Neural progenitor cell (in vitro differentiated cells): Measurements from ENCODE around the gene SPATA31D3. TPM values are rescaled to one million over a fixed set of nuclear protein-coding genes. Genes with fewer than 3 reads are reported as not detected.

Experiments used
- DNase-seq: peaks from one replicate; pipeline ENCODE4 v3.0.0-alpha.2; 2016; ENCODE audit warnings: low spot score
- H2AFZ ChIP-seq: fragments of 200-600 bp; sonication (generic); replicated peaks from 2 replicates; pipeline ENCODE4 v1.6.1; 2016; ENCODE audit warnings: antibody characterized with exemption
- H3F3A ChIP-seq: fragments of 200-600 bp; sonication (generic); 2 replicates; pipeline ENCODE4 v1.6.1; 2016; ENCODE audit warnings: antibody characterized with exemption, low read depth
- H3K27ac ChIP-seq: fragments of 200-600 bp; sonication (generic); 2 replicates; pipeline ENCODE4 v1.5.1; 2016; ENCODE audit warnings: mild to moderate bottlenecking
- H3K27me3 ChIP-seq: fragments of 200-600 bp; sonication (generic); 2 replicates; pipeline ENCODE4 v1.6.1; 2016; ENCODE audit warnings: mild to moderate bottlenecking, moderate library complexity
- H3K36me3 ChIP-seq: fragments of 200-600 bp; sonication (generic); 2 replicates; pipeline ENCODE4 v1.5.1; 2016
- H3K4me1 ChIP-seq: fragments of 200-600 bp; sonication (generic); 2 replicates; pipeline ENCODE4 v1.6.1; 2016; ENCODE audit warnings: mixed run types
- H3K4me2 ChIP-seq: fragments of 200-600 bp; sonication (generic); 2 replicates; pipeline ENCODE4 v1.6.1; 2016
- H3K4me3 ChIP-seq: fragments of 200-600 bp; sonication (generic); 2 replicates; pipeline ENCODE4 v1.5.1; 2016
- H3K79me2 ChIP-seq: fragments of 200-600 bp; sonication (generic); 2 replicates; pipeline ENCODE4 v1.6.1; 2016; ENCODE audit warnings: low read depth
- H3K9ac ChIP-seq: fragments of 200-600 bp; sonication (generic); 2 replicates; pipeline ENCODE4 v1.6.1; 2016
- H3K9me3 ChIP-seq: fragments of 200-600 bp; sonication (generic); 2 replicates; pipeline ENCODE4 v1.5.1; 2016; ENCODE audit warnings: low read depth
- H4K20me1 ChIP-seq: fragments of 200-600 bp; sonication (generic); 2 replicates; pipeline ENCODE4 v1.6.1; 2016; ENCODE audit warnings: low read depth
- H3K27ac Mint-ChIP-seq: 3 replicates; pipeline ENCODE4 v1.8.0; 2021; ENCODE audit warnings: mixed read lengths
- H3K27me3 Mint-ChIP-seq: 2 replicates; pipeline ENCODE4 v1.8.0; 2022; ENCODE audit warnings: low read depth, mild to moderate bottlenecking, inconsistent platforms, moderate library complexity, mixed read lengths; ENCODE audit not compliant: insufficient read depth
- H3K36me3 Mint-ChIP-seq: 3 replicates; pipeline ENCODE4 v1.8.0; 2021; ENCODE audit warnings: mixed read lengths
- H3K4me1 Mint-ChIP-seq: 3 replicates; pipeline ENCODE4 v1.8.0; 2021; ENCODE audit warnings: mixed read lengths
- H3K4me3 Mint-ChIP-seq: 3 replicates; pipeline ENCODE4 v1.8.0; 2021; ENCODE audit warnings: mild to moderate bottlenecking, moderate library complexity, mixed read lengths
- H3K9me3 Mint-ChIP-seq: 3 replicates; pipeline ENCODE4 v1.8.0; 2020; ENCODE audit warnings: mixed read lengths
- EZH2 ChIP-seq: fragments of 200-600 bp; sonication (generic); IDR thresholded peaks from 2 replicates; pipeline ENCODE4 v1.6.1; 2017; ENCODE audit warnings: antibody characterized with exemption, mild to moderate bottlenecking, moderate library complexity
- EZH2phosphoT487 ChIP-seq: fragments of 200-600 bp; sonication (generic); IDR thresholded peaks from 2 replicates; pipeline ENCODE4 v1.6.1; 2017; ENCODE audit warnings: antibody characterized with exemption
- total RNA-seq: library from RNA; depleted of rRNA; stranded (reverse); fragments of >200 nt; gene quantifications from 2 replicates; pipeline ENCODE4 v1.2.3, GENCODE V29; 2015; ENCODE audit warnings: low replicate concordance
- TF ChIP-seq, protein P1 (sequence below): fragments of 200-600 bp; sonication (generic); IDR thresholded peaks from 2 replicates; pipeline ENCODE4 v1.5.1; 2017; ENCODE audit warnings: antibody characterized with exemption, mild to moderate bottlenecking

SPATA31D3 gene
- total RNA-seq, 1 donor from 2014 or later = not detected

DNA sequence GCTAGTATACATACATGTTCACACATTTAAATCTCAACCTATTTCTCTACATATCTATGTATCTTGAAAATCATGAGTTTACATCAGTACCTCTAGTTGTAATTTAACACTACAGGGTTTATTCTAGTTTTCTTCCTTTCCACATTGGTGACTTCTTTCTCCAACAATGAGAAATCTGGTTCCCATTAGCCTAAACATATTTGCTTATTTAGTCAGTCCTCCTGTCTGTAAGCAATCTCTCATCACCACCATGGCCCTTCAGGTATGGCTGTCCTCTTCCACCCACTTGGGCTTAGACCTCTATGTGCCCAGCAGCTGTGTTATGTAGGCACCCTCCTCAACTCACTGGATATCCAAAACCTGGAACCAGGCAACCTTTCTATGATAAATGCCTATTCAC, 37.3 kb downstream of the SPATA31D3 start:
- TF ChIP-seq, protein P1, sequence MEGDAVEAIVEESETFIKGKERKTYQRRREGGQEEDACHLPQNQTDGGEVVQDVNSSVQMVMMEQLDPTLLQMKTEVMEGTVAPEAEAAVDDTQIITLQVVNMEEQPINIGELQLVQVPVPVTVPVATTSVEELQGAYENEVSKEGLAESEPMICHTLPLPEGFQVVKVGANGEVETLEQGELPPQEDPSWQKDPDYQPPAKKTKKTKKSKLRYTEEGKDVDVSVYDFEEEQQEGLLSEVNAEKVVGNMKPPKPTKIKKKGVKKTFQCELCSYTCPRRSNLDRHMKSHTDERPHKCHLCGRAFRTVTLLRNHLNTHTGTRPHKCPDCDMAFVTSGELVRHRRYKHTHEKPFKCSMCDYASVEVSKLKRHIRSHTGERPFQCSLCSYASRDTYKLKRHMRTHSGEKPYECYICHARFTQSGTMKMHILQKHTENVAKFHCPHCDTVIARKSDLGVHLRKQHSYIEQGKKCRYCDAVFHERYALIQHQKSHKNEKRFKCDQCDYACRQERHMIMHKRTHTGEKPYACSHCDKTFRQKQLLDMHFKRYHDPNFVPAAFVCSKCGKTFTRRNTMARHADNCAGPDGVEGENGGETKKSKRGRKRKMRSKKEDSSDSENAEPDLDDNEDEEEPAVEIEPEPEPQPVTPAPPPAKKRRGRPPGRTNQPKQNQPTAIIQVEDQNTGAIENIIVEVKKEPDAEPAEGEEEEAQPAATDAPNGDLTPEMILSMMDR = no peak
- no peak for TF ChIP-seq EZH2phosphoT487
- TF ChIP-seq EZH2 = no peak
- no peak overlapping the region for H3K4me2 ChIP-seq
- no peak overlapping the region for H3K27ac ChIP-seq
- no peak overlapping the region for H2AFZ ChIP-seq
- no peaks in the 10 kb centered on the region for H3K27me3 ChIP-seq
- no peaks in the 10 kb centered on the region for H3K9me3 ChIP-seq
- no peak overlapping the region for H3K4me3 Mint-ChIP-seq
- no peak for DNase-seq
- peaks cover 7% of the 10 kb centered on the region for H3K4me1 Mint-ChIP-seq
- H3K9me3 Mint-ChIP-seq = no peaks in the 10 kb centered on the region
- no peaks in the 10 kb centered on the region for H3K36me3 ChIP-seq
- no peaks in the 10 kb centered on the region for H3K36me3 Mint-ChIP-seq
- no peaks in the 10 kb centered on the region for H3K79me2 ChIP-seq
- H3K27me3 Mint-ChIP-seq = no peaks in the 10 kb centered on the region
- H3F3A ChIP-seq = no peaks in the 10 kb centered on the region
- no peak overlapping the region for H3K9ac ChIP-seq
- H3K4me1 ChIP-seq = no peaks in the 10 kb centered on the region
- no peak overlapping the region for H3K4me3 ChIP-seq
- H4K20me1 ChIP-seq = no peaks in the 10 kb centered on the region
- no peak overlapping the region for H3K27ac Mint-ChIP-seq

DNA sequence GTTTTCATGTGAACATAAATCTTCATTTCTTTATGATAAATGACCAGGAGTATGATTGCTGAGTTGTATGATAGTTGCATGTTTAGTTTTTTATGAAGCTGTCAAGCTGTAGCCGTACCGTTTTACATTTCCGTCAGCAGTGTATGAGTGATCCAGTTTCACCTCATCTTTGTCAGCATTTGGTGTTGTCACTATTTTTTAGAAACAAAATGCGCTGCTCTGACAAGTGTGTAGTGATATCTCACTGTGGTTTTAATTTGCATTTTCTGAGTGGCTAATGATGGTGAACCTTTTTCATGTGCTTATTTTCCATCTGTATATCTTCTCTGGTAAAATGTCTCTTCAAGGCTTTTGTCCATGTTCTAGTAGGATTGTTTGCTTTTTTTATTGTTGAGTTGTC, 38.6 kb downstream of the SPATA31D3 start:
- H3K9me3 Mint-ChIP-seq = no peaks in the 10 kb centered on the region
- no peaks in the 10 kb centered on the region for H3K36me3 ChIP-seq
- no peaks in the 10 kb centered on the region for H3K79me2 ChIP-seq
- H3K9me3 ChIP-seq = no peaks in the 10 kb centered on the region
- no peak overlapping the region for H2AFZ ChIP-seq
- H3K4me3 ChIP-seq = no peak overlapping the region
- DNase-seq = no peak
- H3K36me3 Mint-ChIP-seq = no peaks in the 10 kb centered on the region
- H3K27me3 Mint-ChIP-seq = no peaks in the 10 kb centered on the region
- no peak overlapping the region for H3K4me3 Mint-ChIP-seq
- H3K27ac ChIP-seq = no peak overlapping the region
- no peak overlapping the region for H3K27ac Mint-ChIP-seq
- H3F3A ChIP-seq = no peaks in the 10 kb centered on the region
- no peak for TF ChIP-seq EZH2phosphoT487
- TF ChIP-seq, protein P1 = no peak
- TF ChIP-seq EZH2 = no peak
- peaks cover 7% of the 10 kb centered on the region for H3K4me1 Mint-ChIP-seq
- H4K20me1 ChIP-seq = no peaks in the 10 kb centered on the region
- no peak overlapping the region for H3K9ac ChIP-seq
- no peaks in the 10 kb centered on the region for H3K27me3 ChIP-seq
- no peak overlapping the region for H3K4me2 ChIP-seq
- no peaks in the 10 kb centered on the region for H3K4me1 ChIP-seq

DNA sequence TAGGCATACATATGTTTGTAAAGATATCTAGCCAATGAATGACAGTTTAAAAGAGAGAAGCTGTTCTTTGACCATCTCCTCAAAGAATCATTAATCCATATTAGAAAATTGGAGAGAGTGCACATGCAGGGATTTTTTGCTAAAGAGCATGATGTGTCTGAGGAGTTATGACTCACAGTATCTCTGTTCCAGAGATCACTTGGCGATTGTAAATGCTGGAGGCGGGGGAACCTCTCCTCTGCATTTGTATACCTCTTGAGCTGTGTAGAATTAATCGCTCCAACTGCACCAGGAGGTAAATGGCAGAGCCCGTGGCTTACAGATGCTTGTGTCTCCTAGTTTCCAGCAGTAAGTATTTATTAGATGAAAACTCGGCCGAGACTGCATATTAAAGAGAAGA, 41.6 kb downstream of the SPATA31D3 start:
- Histone ChIP-seq H3K27me3 (no peaks in the 10 kb centered on the region), H4K20me1 (no peaks in the 10 kb centered on the region), H3K4me3 (no peak overlapping the region), H3K4me2 (no peak overlapping the region), H3K27ac (no peak overlapping the region), H3K4me1 (no peaks in the 10 kb centered on the region), H3K79me2 (no peaks in the 10 kb centered on the region), H3K9me3 (no peaks in the 10 kb centered on the region), H3K36me3 (no peaks in the 10 kb centered on the region), H3F3A (no peaks in the 10 kb centered on the region), H2AFZ (no peak overlapping the region), H3K9ac (no peak overlapping the region)
- TF ChIP-seq EZH2 = no peak
- TF ChIP-seq, protein P1 = no peak
- TF ChIP-seq EZH2phosphoT487 = no peak
- no peak overlapping the region for H3K27ac Mint-ChIP-seq
- H3K4me1 Mint-ChIP-seq = peaks cover 7% of the 10 kb centered on the region
- DNase-seq = no peak
- no peaks in the 10 kb centered on the region for H3K9me3 Mint-ChIP-seq
- H3K4me3 Mint-ChIP-seq = no peak overlapping the region
- no peaks in the 10 kb centered on the region for H3K27me3 Mint-ChIP-seq
- no peaks in the 10 kb centered on the region for H3K36me3 Mint-ChIP-seq
